Activated CD8-positive, alpha-beta memory T cell treated with anti-CD3 and anti-CD28 coated beads for 24 hours (primary cell): ENCODE data around the gene CD74.

Source experiments
- DNase-seq: peaks from one replicate; pipeline ENCODE4 v3.0.0-alpha.2; 2020

The CD74 gene

GRCh38 chr5:150394912-150395687 lies 17.6 kb downstream of the CD74 start:
- no peak for DNase-seq

GRCh38 chr5:150394131-150394530 lies 18.6 kb downstream of the CD74 start:
- DNase-seq, result no peak

- no peak for DNase-seq
Observed at GRCh38 chr5:150393096-150393645, 19.5 kb downstream of the CD74 start.

- DNase-seq, result no peak
Observed at GRCh38 chr5:150392680-150393079, 20.0 kb downstream of the CD74 start.

- DNase-seq, result no peak
Observed at GRCh38 chr5:150391986-150392385, 20.7 kb downstream of the CD74 start.

- no peak for DNase-seq
Observed at GRCh38 chr5:150391064-150391834, 21.5 kb downstream of the CD74 start.

GRCh38 chr5:150389531-150390266 lies 23.0 kb downstream of the CD74 start:
- no peak for DNase-seq

- DNase-seq, result no peak
Observed at GRCh38 chr5:150386024-150386855, 26.5 kb downstream of the CD74 start.

GRCh38 chr5:150384701-150385100 lies 28.0 kb downstream of the CD74 start:
- no peak for DNase-seq

- DNase-seq, result no peak
Observed at GRCh38 chr5:150377964-150378694, 34.6 kb downstream of the CD74 start.

GRCh38 chr5:150376799-150377771 lies 35.6 kb downstream of the CD74 start:
- DNase-seq, result no peak

- DNase-seq, result no peak
Observed at GRCh38 chr5:150374651-150375050, 38.1 kb downstream of the CD74 start.

GRCh38 chr5:150372639-150373038 lies 40.1 kb downstream of the CD74 start:
- no peak for DNase-seq

- no peak for DNase-seq
Observed at GRCh38 chr5:150368526-150368925, 44.2 kb downstream of the CD74 start.

GRCh38 chr5:150364004-150364403 lies 48.7 kb downstream of the CD74 start:
- no peak for DNase-seq

- no peak for DNase-seq
Observed at GRCh38 chr5:150363185-150363584, 49.5 kb downstream of the CD74 start.

- DNase-seq, result no peak
Observed at GRCh38 chr5:150361301-150361700, 51.4 kb downstream of the CD74 start.

GRCh38 chr5:150358261-150359095 lies 54.2 kb downstream of the CD74 start:
- DNase-seq, result no peak
